Suprapubic skin (tissue), 4 donors: ENCODE measurements around the gene MARF1.

Experiments used
- EP300 ChIP-seq: sonication (generic); formaldehyde crosslinking; IDR thresholded peaks from one replicate; pipeline ENCODE4 v1.6.1; 2017; ENCODE audit warnings: antibody characterized with exemption
- POLR2A ChIP-seq, 2 donors: fragments of 450-650 bp; IDR thresholded peaks; one replicate each; pipeline ENCODE4 v1.6.1; 2017; ENCODE audit warnings: antibody characterized with exemption in 2 of 2, mild to moderate bottlenecking in 2 of 2, moderate library complexity in 2 of 2
- POLR2AphosphoS5 ChIP-seq, 3 donors: sonication (generic); formaldehyde crosslinking; IDR thresholded peaks; one replicate each; pipeline ENCODE4 v1.6.1; 2017; ENCODE audit warnings: antibody characterized with exemption in 3 of 3
- TF ChIP-seq, protein P1 (sequence below), 2 donors: fragments of 200-600 bp in 1 of 2; fragments of 450-650 bp in 1 of 2; sonication (generic) in 1 of 2; IDR thresholded peaks; one replicate each; pipeline ENCODE4 v1.5.1; 2016 to 2019; ENCODE audit warnings: antibody characterized with exemption in 2 of 2, mild to moderate bottlenecking in 1 of 2, moderate library complexity in 1 of 2

DNA sequence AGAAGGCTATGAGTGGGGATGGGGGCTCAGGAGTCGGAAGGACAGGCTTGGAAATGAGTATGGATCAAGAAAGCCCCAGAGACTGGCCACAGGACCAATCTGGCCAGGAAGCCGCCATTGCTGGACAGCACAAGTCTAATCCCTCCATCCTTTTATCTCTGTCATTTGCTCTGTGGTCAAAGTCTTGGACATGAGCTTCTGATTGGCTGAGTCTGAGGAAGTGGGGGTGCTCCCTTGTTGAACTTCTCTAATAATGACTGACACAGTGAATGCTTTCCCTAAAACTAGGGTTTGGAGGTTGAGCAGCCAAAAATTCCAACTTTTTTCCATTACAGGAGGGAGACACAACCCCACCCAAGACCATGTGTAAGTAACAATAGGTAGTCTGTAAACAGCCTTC lies 97.4 kb downstream of the MARF1 start:
- TF ChIP-seq, protein P1, sequence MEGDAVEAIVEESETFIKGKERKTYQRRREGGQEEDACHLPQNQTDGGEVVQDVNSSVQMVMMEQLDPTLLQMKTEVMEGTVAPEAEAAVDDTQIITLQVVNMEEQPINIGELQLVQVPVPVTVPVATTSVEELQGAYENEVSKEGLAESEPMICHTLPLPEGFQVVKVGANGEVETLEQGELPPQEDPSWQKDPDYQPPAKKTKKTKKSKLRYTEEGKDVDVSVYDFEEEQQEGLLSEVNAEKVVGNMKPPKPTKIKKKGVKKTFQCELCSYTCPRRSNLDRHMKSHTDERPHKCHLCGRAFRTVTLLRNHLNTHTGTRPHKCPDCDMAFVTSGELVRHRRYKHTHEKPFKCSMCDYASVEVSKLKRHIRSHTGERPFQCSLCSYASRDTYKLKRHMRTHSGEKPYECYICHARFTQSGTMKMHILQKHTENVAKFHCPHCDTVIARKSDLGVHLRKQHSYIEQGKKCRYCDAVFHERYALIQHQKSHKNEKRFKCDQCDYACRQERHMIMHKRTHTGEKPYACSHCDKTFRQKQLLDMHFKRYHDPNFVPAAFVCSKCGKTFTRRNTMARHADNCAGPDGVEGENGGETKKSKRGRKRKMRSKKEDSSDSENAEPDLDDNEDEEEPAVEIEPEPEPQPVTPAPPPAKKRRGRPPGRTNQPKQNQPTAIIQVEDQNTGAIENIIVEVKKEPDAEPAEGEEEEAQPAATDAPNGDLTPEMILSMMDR (IDR thresholded peaks at IDR 0.05), result no peak
- TF ChIP-seq POLR2AphosphoS5 (IDR thresholded peaks at IDR 0.05) (no peak), POLR2A (IDR thresholded peaks at IDR 0.05) (no peak), EP300 (no peak)
